ENCODE results near the gene PTPRG.

Gene PTPRG

DNA sequence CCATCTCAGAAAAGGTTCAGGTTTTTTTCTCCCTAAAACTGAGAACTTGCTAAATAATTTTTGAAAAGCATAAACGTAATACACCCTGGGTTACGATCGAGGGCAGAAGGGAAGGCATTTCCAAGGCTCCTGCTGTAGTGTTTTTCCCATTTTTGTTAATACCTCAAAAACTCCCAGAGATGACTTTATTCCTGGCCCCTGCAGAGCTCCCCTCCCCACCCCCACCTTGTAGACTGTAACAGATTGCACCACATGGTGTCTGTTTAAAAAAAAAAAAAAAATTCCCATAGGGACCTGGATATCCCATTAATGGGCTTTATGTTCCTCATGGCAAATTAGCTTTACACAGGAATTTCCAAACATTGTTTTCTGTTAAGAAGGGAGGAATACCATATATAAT lies 773.8 kb downstream of the PTPRG start:
- DNase-seq = no peak

DNA sequence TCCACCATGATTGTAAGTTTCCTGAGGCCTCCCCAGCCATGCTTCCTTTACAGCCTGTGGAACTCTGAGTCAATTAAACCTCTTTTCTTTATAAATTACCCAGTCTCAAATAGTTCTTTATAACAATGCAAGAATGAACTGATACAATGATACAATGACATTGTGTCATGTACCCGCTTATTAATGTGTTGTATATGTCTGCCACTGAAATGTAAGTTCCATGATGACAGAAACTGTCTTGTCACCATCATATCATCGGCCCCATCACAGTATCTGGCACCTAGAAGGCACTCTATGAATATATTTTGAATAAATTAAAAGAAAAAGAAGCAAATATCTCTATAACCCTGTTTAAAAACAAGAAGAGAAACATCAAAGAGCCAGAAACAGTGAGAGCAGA lies 782.4 kb downstream of the PTPRG start:
- no peak for DNase-seq
